HepG2 (cell line): ENCODE results near the gene COX7A1. TPM values are rescaled to one million over a fixed set of nuclear protein-coding genes. Genes with fewer than 3 reads are reported as not detected.
A peak's percentile ranks its signal among the peaks of the same experiment; 100 is the strongest.

Source experiments
- AKNA ChIP-seq: sonication (generic); formaldehyde crosslinking; IDR thresholded peaks from 2 replicates; pipeline ENCODE4 v1.4.0; 2020; ENCODE audit warnings: missing genetic modification reagents, borderline replicate concordance
- ARNT ChIP-seq: fragments of 450-650 bp; IDR thresholded peaks from 2 replicates; pipeline ENCODE4 v1.6.1; 2017
- BRD4 ChIP-seq: sonication (generic); formaldehyde crosslinking; IDR thresholded peaks from 2 replicates; pipeline ENCODE4 v1.4.0; 2020; ENCODE audit warnings: missing genetic modification reagents
- EP300 ChIP-seq, 3 experiments: sonication (generic) in 1 of 3; formaldehyde crosslinking in 1 of 3; IDR thresholded peaks; 2 replicates each; pipeline versions ENCODE4 v1.5.1 to v1.6.1; 2011 to 2020; ENCODE audit warnings: low read depth in 2 of 3, low read length in 2 of 3, borderline replicate concordance in 1 of 3, improper control_type of control experiment in 1 of 3, mild to moderate bottlenecking in 1 of 3, missing genetic modification reagents in 1 of 3, moderate library complexity in 1 of 3
- FOXJ3 ChIP-seq: sonication (generic); formaldehyde crosslinking; IDR thresholded peaks from 2 replicates; pipeline ENCODE4 v1.4.0; 2020; ENCODE audit warnings: missing genetic modification reagents, mild to moderate bottlenecking, borderline replicate concordance
- FOXK2 ChIP-seq: fragments of 450-650 bp; IDR thresholded peaks from 2 replicates; pipeline ENCODE4 v1.6.1; 2016
- FOXP4 ChIP-seq: sonication (generic); formaldehyde crosslinking; IDR thresholded peaks from 2 replicates; pipeline ENCODE4 v1.4.0; 2020; ENCODE audit warnings: missing genetic modification reagents
- MYPOP ChIP-seq: sonication (generic); formaldehyde crosslinking; IDR thresholded peaks from 2 replicates; pipeline ENCODE4 v1.8.1; 2023; ENCODE audit warnings: mild to moderate bottlenecking, moderate library complexity, missing genetic modification reagents
- POGZ ChIP-seq: sonication (generic); formaldehyde crosslinking; IDR thresholded peaks from 2 replicates; pipeline ENCODE4 v1.4.0; 2020; ENCODE audit warnings: mild to moderate bottlenecking, missing genetic modification reagents
- THAP9 ChIP-seq: sonication (generic); formaldehyde crosslinking; IDR thresholded peaks from 2 replicates; pipeline ENCODE4; 2020; ENCODE audit warnings: missing genetic modification reagents, mild to moderate bottlenecking, borderline replicate concordance
- TP53 ChIP-seq: sonication (generic); formaldehyde crosslinking; conservative IDR thresholded peaks from 2 replicates; pipeline ENCODE4 v1.4.0; 2020; ENCODE audit warnings: missing genetic modification reagents
- TSC22D2 ChIP-seq: sonication (generic); formaldehyde crosslinking; IDR thresholded peaks from 2 replicates; pipeline ENCODE4 v1.5.1; 2020; ENCODE audit warnings: missing genetic modification reagents, mild to moderate bottlenecking, borderline replicate concordance
- ZNF3 ChIP-seq: IDR thresholded peaks from 2 replicates; pipeline ENCODE4 v1.7.0; 2017; ENCODE audit warnings: inconsistent platforms
- ZNF674 ChIP-seq: sonication (generic); formaldehyde crosslinking; IDR thresholded peaks from 2 replicates; pipeline ENCODE4 v1.5.0; 2020; ENCODE audit warnings: low read depth, mild to moderate bottlenecking, missing genetic modification reagents
- ZNF772 ChIP-seq: sonication (generic); formaldehyde crosslinking; IDR thresholded peaks from 2 replicates; pipeline ENCODE4 v1.5.0; 2020; ENCODE audit warnings: mild to moderate bottlenecking, missing genetic modification reagents
- ZNF878 ChIP-seq: sonication (generic); formaldehyde crosslinking; IDR thresholded peaks from 2 replicates; pipeline ENCODE4 v1.8.1; 2023; ENCODE audit warnings: mild to moderate bottlenecking, missing genetic modification reagents, moderate library complexity
- ZSCAN29 ChIP-seq: sonication (generic); formaldehyde crosslinking; conservative IDR thresholded peaks from 2 replicates; pipeline ENCODE4 v1.4.0; 2020; ENCODE audit warnings: mild to moderate bottlenecking, missing genetic modification reagents
- polyA plus RNA-seq, 8 experiments: library from polyadenylated mRNA; depleted of rRNA in 3 of 8; stranded (reverse) in 7 of 8; unstranded in 1 of 8; fragments of >200 nt; fragmentation: Illumina TruSeq in 4 of 8; extraction: Trizol in 4 of 8; gene quantifications; 2 replicates each; pipeline versions ENCODE4 v1.2.1 to v1.2.3, GENCODE V29; 2011 to 2016; ENCODE audit warnings: low read depth in 4 of 8, missing spikeins in 1 of 8, mixed read lengths in 1 of 8; ENCODE audit not compliant: insufficient read depth in 1 of 8
- total RNA-seq, 5 experiments: library from RNA; depleted of rRNA; stranded (reverse); fragments of >200 nt; fragmentation: Illumina TruSeq; extraction: Trizol; gene quantifications; 2 replicates each; pipeline ENCODE4 v1.2.3, GENCODE V29; 2016; ENCODE audit warnings: low read depth in 1 of 5

COX7A1 gene
- total and polyA plus RNA-seq, 2 of the 13 experiments (the other 11 are each of a cell fraction or from before 2014, with no cell fraction given), result not detected

- TF ChIP-seq FOXP4 (peak; percentile 74; the same call in 1 of the 2 replicates), POGZ (CRISPR knock-in tag) (peak; percentile 72), ARNT (no peak), FOXJ3 (CRISPR knock-in tag) (peak; percentile 70; the same call in 1 of the 2 replicates), ZNF878 (CRISPR knock-in tag) (peak; percentile 40; the same call in 1 of the 2 replicates), MYPOP (CRISPR knock-in tag) (no peak), THAP9 (CRISPR knock-in tag) (peak; percentile 86), FOXK2 (no peak), BRD4 (CRISPR knock-in tag) (peak; percentile 82), ZNF3 (no peak), ZSCAN29 (CRISPR knock-in tag) (0 out of 2 replicates have a peak, but pooled peaks have one; percentile 30), ZNF772 (CRISPR knock-in tag) (peak; percentile 88), EP300 (IDR thresholded peaks at IDR 0.05; ENCODE audit: low read depth in 2 of 2, low read length in 2 of 2) (no peak), EP300 (CRISPR knock-in tag; IDR thresholded peaks at IDR 0.05; ENCODE audit: borderline replicate concordance) (no peak), ZNF674 (CRISPR knock-in tag) (no peak), TP53 (CRISPR knock-in tag) (peak; percentile 59), TSC22D2 (CRISPR knock-in tag) (peak; percentile 31; the same call in 1 of the 2 replicates), AKNA (CRISPR knock-in tag) (peak; percentile 82)
These were observed 37.4 kb downstream of the COX7A1 start, which contains the start of gene POLR2I (continued) for GRCh38 chr19:36114721-36115452.
